PFSK-1 (cell line): Measurements from ENCODE around the gene DOCK4.

ENCODE experiments used
- FOXP2 ChIP-seq: optimal IDR thresholded peaks from 2 replicates; pipeline ENCODE3; 2011; ENCODE audit warnings: borderline replicate concordance, control low read depth, inconsistent platforms; ENCODE audit not compliant: insufficient read depth; ENCODE audit errors: extremely low read length, extremely low read depth
- POLR2AphosphoS5 ChIP-seq: IDR thresholded peaks from 2 replicates; pipeline ENCODE4 v1.6.1; 2012; ENCODE audit warnings: low read depth, mild to moderate bottlenecking, control low read depth, low read length, moderate library complexity
- SIN3A ChIP-seq: IDR thresholded peaks from 2 replicates; pipeline ENCODE4 v1.6.1; 2012; ENCODE audit warnings: mild to moderate bottlenecking, low read length, moderate library complexity, borderline replicate concordance; ENCODE audit not compliant: insufficient read depth
- TAF1 ChIP-seq: IDR thresholded peaks from 2 replicates; pipeline ENCODE4 v1.6.1; 2012; ENCODE audit warnings: low read length, control low read depth, borderline replicate concordance; ENCODE audit not compliant: insufficient read depth
- TF ChIP-seq, protein P1 (sequence below), 2 experiments: IDR thresholded peaks; 2 replicates each; pipeline versions ENCODE4 v1.6.1 to v1.8.0; 2011 to 2012; ENCODE audit warnings: low read depth in 2 of 2, low read length in 2 of 2, control low read depth in 1 of 2, inconsistent platforms in 1 of 2, mild to moderate bottlenecking in 1 of 2, moderate library complexity in 1 of 2; ENCODE audit not compliant: insufficient read depth in 1 of 2

- TF ChIP-seq SIN3A (no peak), TAF1 (no peak), POLR2AphosphoS5 (no peak), FOXP2 (no peak)
- TF ChIP-seq, protein P1, sequence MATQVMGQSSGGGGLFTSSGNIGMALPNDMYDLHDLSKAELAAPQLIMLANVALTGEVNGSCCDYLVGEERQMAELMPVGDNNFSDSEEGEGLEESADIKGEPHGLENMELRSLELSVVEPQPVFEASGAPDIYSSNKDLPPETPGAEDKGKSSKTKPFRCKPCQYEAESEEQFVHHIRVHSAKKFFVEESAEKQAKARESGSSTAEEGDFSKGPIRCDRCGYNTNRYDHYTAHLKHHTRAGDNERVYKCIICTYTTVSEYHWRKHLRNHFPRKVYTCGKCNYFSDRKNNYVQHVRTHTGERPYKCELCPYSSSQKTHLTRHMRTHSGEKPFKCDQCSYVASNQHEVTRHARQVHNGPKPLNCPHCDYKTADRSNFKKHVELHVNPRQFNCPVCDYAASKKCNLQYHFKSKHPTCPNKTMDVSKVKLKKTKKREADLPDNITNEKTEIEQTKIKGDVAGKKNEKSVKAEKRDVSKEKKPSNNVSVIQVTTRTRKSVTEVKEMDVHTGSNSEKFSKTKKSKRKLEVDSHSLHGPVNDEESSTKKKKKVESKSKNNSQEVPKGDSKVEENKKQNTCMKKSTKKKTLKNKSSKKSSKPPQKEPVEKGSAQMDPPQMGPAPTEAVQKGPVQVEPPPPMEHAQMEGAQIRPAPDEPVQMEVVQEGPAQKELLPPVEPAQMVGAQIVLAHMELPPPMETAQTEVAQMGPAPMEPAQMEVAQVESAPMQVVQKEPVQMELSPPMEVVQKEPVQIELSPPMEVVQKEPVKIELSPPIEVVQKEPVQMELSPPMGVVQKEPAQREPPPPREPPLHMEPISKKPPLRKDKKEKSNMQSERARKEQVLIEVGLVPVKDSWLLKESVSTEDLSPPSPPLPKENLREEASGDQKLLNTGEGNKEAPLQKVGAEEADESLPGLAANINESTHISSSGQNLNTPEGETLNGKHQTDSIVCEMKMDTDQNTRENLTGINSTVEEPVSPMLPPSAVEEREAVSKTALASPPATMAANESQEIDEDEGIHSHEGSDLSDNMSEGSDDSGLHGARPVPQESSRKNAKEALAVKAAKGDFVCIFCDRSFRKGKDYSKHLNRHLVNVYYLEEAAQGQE (IDR thresholded peaks at IDR 0.05; ENCODE audit: insufficient read depth in 1 of 2, low read depth in 2 of 2, low read length in 2 of 2) = no peak
These were observed 200.9 kb downstream of the DOCK4 start for GRCh38 chr7:112005205-112005775.
